Spinal cord (tissue), 10 donors: ENCODE results near the gene UVSSA. TPM values are rescaled to one million over a fixed set of nuclear protein-coding genes. Genes with fewer than 3 reads are reported as not detected.
A peak's percentile ranks its signal among the peaks of the same experiment; 100 is the strongest.

Experiments used
- DNase-seq, 6 donors: peaks; one replicate each; pipeline versions ENCODE4 v3.0.0 to v3.0.0-alpha.2; 2013 to 2015; ENCODE audit warnings: low spot score in 6 of 6, low read depth in 4 of 6
- H3K27ac ChIP-seq: one replicate; pipeline ENCODE4 v1.5.1; 2013; ENCODE audit warnings: low read depth, low read length, control low read depth
- H3K27me3 ChIP-seq: one replicate; pipeline ENCODE4 v1.6.1; 2013; ENCODE audit warnings: low read length; ENCODE audit not compliant: control insufficient read depth, insufficient read depth
- H3K36me3 ChIP-seq: one replicate; pipeline ENCODE4 v1.6.1; 2013; ENCODE audit warnings: low read length; ENCODE audit not compliant: control insufficient read depth, insufficient read depth
- H3K4me1 ChIP-seq: one replicate; pipeline ENCODE4 v1.6.1; 2013; ENCODE audit warnings: low read length; ENCODE audit not compliant: control insufficient read depth, insufficient read depth
- H3K4me3 ChIP-seq: one replicate; pipeline ENCODE4 v1.5.1; 2013; ENCODE audit warnings: low read depth, low read length, control low read depth
- H3K9me3 ChIP-seq: one replicate; pipeline ENCODE4 v1.6.1; 2013; ENCODE audit warnings: low read length; ENCODE audit not compliant: control insufficient read depth, insufficient read depth
- WGBS: methylation state at CpG from one replicate; pipeline ENCODE4 v1.1.5; 2013; ENCODE audit warnings: missing lambda C conversion rate; ENCODE audit not compliant: insufficient coverage; 5-methylcytosine and 5-hydroxymethylcytosine counted together
- polyA plus RNA-seq, 2 donors: library from polyadenylated mRNA; unstranded; fragments of 120-200 nt; gene quantifications; one replicate each; pipeline ENCODE4 v1.2.1, GENCODE V29; 2013; ENCODE audit not compliant: insufficient read length in 2 of 2
- total RNA-seq, 2 donors: library from RNA; depleted of rRNA in 1 of 2; stranded (reverse); fragments of 120-200 nt in 1 of 2; fragments of >200 nt in 1 of 2; gene quantifications; one replicate each; pipeline versions ENCODE4 v1.2.3 to v1.2.4, GENCODE V29; 2013 to 2014
- donor health status: healthy.

Gene UVSSA
- total and polyA plus RNA-seq, 4 donors: 7.5 to 27.7 (median 17.1) TPM

DNA sequence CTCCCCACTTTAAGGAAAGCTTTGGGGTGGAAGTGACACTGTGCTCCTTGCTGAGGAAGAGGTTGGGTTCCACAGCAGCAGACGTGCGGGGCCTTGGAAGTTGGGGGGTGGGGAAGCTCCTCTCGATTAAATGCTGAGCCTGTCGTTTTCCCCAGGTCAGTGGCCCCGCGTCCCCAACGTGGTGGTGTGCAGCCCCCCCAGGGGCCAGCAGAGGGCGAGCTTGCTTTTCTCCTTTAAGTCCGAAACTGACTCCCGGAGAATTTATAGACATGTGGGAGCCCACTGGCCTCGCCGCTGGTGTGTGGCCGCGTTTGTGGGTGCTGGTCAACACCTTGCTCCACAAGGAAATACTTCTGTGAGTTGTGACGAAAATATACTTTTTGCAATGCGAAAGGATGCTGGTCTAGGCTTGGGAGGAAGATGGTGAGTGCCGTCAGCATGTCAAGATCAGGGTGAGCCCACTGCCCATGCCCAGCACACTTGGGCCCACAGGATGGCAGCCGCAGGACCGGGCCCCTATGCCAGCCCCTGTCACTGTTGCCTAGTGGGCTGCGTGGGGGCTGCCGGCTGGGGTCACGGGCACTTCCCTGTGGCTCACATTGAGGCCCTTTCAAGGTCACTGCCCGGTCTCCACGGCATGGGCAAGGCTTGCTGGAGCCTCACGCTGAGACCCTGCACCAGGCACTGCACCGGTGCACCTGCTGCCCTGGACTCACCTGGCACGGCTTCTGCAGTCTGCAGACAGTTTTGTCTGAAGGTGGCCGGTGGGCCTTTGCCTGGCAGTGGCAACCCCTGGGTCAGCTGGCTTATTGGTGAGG, 9.4 kb downstream of the UVSSA start:
- H3K27ac ChIP-seq: no peak overlapping the region
- H3K9me3 ChIP-seq: no peaks in the 10 kb centered on the region
- peak in 4 of 6 donors; percentile 35 to 88 (median 56) for DNase-seq
- WGBS: 51% methylated on average over 28 of the region's 28 CpGs
- H3K4me3 ChIP-seq: no peak overlapping the region
- peaks cover 51% of the 10 kb centered on the region for H3K4me1 ChIP-seq
- no peaks in the 10 kb centered on the region for H3K27me3 ChIP-seq
- peaks cover 92% of the 10 kb centered on the region for H3K36me3 ChIP-seq

DNA sequence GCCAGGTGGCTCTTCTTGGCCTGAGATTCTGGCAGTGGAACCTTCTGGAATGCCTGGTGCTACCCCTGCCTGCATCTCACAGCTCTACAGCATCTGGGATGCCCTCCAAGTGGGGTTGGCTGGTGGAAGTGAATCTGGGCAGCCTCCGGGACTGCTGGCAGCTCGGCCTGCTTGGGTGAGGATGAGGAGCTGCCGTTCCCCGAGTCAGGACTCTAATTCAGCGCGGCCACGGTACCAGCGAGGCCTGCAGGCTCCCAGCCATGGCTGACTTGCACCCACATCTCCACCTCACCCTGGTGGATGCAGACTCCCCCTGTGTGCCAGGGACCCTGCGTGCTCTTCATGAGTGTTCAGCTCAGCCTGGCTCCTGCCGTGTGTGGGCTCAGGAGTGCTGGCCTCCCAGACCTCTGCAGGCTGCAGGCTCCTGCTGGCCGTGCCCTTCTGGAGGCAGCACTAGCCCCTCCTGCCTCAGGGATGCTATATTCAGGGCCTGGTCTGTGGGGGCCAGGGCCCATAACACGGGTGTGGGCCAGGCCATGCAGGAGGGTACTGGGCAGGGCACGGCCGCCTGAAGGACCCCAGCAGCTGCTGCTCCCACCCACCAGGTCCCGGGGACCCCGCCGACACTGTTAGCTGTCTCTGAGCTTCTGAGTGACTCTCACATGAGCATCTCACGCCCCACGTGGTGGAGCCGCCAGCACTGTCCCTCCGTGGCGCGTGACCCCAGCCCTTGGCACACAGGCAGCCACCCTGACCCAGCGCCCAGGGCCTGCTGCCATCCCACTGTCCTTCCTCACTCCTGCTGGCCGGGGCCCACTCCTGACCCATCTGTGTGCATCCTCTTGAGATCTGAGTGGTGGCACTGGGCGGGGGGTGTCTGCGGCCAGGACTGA, 10.6 kb downstream of the UVSSA start:
- peaks cover 89% of the 10 kb centered on the region for H3K36me3 ChIP-seq

DNA sequence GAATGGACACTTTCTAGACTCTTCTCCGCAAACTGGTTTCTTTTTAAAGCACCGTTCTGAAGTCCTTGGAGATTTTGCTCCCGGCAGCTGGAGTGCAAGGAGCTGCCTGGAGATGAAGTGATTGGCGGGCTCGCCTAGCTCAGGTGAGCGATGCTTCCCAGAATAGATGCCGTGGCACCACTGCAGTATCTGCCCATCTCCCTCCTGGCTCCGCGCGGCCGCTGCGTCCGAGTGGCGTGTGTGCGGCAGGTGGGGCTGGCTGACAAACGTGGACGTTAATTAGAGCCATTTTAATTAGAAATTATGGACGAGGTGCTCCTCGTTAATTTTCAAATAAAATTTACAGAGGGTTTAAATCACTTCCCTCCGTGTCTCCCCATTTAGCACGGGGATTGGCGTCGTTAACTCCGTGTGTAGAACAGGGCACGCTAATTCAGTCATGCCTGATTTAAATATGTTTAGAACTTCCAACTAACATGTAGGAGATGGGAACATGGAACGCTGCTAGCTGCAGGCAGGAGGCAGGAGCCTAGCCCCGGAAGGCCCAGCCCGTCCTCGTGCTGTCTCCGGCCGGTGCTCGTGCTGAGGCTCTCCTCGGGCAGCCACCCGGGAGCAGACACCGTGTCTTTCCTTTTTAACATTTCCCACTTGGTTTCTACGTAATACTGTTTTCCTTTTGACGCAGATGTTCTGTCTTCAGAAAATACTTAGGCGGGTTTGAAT, 11.6 kb downstream of the UVSSA start:
- 72% methylated on average over 29 of the region's 38 CpGs for WGBS
- Histone ChIP-seq H3K4me1 (peaks cover 50% of the 10 kb centered on the region), H3K27ac (no peak overlapping the region), H3K27me3 (no peaks in the 10 kb centered on the region), H3K9me3 (no peaks in the 10 kb centered on the region), H3K4me3 (no peak overlapping the region), H3K36me3 (peaks cover 84% of the 10 kb centered on the region)
- DNase-seq: peak in 1 of 6 donors; percentile 47

More for the DNA sequence above, 10.6 kb downstream of the UVSSA start:
- Histone ChIP-seq H3K4me1 (peaks cover 47% of the 10 kb centered on the region), H3K27ac (no peak overlapping the region), H3K9me3 (no peaks in the 10 kb centered on the region), H3K27me3 (no peaks in the 10 kb centered on the region), H3K4me3 (no peak overlapping the region)
- DNase-seq: peak in 2 of 6 donors; percentile 49 to 78
- 82% methylated on average over 27 of the region's 27 CpGs for WGBS

DNA sequence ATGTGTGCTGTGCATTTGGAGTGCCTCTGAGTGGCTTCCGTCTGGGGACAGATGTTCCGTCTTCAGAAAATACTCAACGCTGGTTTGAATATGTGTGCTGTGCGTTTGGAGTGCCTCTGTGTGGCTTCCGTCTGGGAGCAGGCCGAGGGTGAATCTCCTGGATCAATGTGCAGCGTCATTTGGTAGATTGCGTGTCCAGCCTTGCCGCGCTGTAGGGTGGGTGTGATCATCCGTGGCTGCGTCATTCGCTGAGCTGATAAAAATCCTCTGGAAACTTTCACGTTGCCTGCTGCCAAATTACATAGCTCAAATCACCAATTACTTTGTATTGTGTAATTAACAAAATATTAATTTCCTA, 12.1 kb downstream of the UVSSA start:
- DNase-seq: peak in 2 of 6 donors; percentile 18 to 72
- Histone ChIP-seq H3K9me3 (no peaks in the 10 kb centered on the region), H3K4me3 (no peak overlapping the region), H3K27ac (no peak overlapping the region), H3K4me1 (peaks cover 50% of the 10 kb centered on the region), H3K27me3 (no peaks in the 10 kb centered on the region), H3K36me3 (peaks cover 79% of the 10 kb centered on the region)
- WGBS: 71% methylated on average over 7 of the region's 14 CpGs

DNA sequence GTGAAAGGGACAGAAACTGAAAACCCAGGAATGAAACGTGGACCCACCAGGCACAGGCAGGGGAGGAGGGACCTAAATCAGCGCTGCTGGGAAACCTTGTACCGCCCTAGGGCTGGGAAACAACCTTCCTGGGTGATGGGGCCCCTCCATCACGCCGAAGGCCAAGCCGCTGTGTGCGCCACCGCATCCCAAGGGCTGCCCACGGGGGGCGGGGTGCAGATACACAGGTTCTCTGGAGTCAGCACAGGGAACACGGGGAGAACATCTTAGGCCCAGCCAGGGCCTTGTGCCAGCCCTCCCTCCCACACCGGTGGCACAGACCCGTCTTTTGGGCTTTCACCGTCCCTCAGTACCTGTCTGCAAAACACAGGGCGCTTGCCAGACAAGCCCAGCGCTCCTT, 13.0 kb downstream of the UVSSA start:
- Histone ChIP-seq H3K9me3 (no peaks in the 10 kb centered on the region), H3K4me3 (no peak overlapping the region), H3K27me3 (no peaks in the 10 kb centered on the region), H3K4me1 (peaks cover 50% of the 10 kb centered on the region), H3K27ac (no peak overlapping the region), H3K36me3 (peaks cover 76% of the 10 kb centered on the region)
- DNase-seq: no peak
- 90% methylated on average over 16 of the region's 16 CpGs for WGBS

DNA sequence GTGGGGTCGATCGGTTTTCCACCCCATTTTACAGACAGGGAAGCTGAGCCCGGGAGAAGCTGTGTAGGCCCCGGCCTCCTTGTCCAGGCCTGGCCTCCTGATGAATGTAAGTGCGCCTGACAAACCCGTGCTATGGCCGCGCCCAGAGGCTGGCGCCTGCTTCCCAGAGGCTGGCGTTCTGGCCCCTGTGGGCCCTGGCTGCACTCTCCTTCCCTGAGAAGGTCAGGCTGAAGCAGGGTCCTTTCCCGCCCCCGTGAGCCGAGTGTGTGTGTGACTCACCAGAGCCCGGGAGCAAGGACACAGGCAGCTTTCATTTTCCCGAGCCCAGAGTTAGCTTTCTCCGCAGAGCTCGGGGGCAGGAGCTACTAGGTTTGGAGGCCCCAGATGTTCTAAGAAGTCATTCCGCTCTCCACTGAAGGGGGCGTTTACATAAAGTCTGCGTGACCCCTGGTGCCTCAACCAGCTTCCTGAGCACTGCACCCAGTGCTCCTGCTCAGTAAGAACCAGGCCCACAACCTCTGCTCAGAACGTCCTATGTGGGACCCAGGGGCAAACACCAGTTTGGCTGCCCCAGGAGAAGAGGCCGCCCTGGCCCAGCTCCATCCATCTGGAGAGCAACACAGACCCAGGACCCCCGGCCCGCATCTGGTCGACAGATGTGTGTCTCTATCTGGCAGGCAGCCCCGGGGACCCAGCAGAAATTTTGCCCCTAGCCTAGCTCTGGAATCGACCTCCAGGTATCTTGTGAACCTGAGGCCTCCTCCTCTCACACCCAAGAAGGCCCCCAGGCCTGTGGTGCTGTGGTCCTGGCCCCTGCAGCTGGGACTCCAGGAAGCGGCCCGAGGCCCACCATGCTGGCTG, 13.6 kb downstream of the UVSSA start:
- Histone ChIP-seq H3K9me3 (no peaks in the 10 kb centered on the region), H3K27ac (no peak overlapping the region), H3K27me3 (no peaks in the 10 kb centered on the region), H3K4me3 (no peak overlapping the region), H3K36me3 (peaks cover 73% of the 10 kb centered on the region), H3K4me1 (peaks cover 50% of the 10 kb centered on the region)
- no peak for DNase-seq
- 90% methylated on average over 29 of the region's 29 CpGs for WGBS

DNA sequence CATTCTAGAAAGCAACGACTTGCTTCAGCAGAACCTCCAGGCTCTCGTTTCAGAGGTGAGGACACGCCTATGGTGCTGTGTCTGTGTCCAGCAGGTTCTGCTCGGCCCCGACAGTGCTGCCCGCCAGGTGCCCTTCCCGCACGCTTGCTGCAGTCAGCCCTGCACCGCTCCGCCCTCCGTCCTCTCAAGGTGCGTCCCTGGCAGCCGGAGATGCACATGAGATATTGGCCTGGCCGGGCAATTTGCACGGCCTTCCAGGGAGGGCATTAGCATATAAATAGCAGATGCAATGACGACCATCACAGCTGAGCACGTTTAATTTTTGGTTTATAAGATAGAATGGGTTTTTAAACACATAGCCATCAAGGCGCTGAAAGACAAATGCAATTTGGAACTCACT, 14.4 kb downstream of the UVSSA start:
- H3K27ac ChIP-seq: no peak overlapping the region
- peak in 1 of 6 donors; percentile 80 for DNase-seq
- H3K4me1 ChIP-seq: peaks cover 45% of the 10 kb centered on the region
- no peaks in the 10 kb centered on the region for H3K27me3 ChIP-seq
- 72% methylated on average over 13 of the region's 18 CpGs for WGBS
- H3K9me3 ChIP-seq: no peaks in the 10 kb centered on the region
- H3K36me3 ChIP-seq: peaks cover 73% of the 10 kb centered on the region
- H3K4me3 ChIP-seq: no peak overlapping the region

DNA sequence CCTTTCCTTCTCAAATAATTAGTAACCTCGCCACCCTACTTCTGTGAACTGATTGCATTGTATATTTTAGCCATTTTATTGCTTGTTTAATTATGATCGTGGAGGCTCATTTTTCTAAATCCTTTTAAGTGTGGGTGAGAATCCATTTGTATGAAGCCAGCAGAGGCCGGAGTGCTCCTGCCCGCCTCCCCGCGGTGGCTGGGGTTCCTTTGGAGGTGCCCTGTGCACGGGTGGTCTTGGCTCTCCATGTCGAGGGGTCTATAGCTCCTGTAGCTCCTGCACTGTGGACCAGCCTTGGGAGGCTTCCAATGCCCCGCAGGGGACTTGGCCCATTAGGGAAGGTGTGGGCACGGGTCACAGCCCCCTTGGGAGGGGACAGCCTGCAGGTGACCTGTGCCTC, 15.0 kb downstream of the UVSSA start:
- DNase-seq: no peak
- no peak overlapping the region for H3K4me3 ChIP-seq
- H3K9me3 ChIP-seq: no peaks in the 10 kb centered on the region
- peaks cover 73% of the 10 kb centered on the region for H3K36me3 ChIP-seq
- H3K27ac ChIP-seq: no peak overlapping the region
- 73% methylated on average over 9 of the region's 10 CpGs for WGBS
- peaks cover 43% of the 10 kb centered on the region for H3K4me1 ChIP-seq
- no peaks in the 10 kb centered on the region for H3K27me3 ChIP-seq

DNA sequence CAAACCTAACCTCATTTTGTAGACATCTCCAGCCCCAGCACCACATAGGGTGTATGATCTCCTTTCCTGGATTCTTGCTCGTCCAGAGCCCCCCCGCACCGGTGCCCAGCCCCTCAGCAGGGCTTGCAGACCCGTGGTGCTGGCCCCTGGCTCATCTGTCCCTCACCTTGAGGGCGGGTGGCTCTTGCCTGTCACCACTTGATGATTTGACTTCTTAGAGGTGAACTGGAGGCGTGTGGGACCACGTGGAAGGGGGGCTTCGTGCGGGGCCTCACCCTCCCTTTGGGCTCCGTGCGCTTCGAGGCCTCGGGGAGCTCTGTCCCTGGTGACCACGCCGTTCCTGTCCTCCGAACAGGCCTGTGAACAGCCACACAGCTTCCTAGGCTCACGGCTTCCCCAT, 15.5 kb downstream of the UVSSA start:
- no peak for DNase-seq
- no peak overlapping the region for H3K27ac ChIP-seq
- no peaks in the 10 kb centered on the region for H3K27me3 ChIP-seq
- WGBS: 96% methylated on average over 17 of the region's 17 CpGs
- H3K9me3 ChIP-seq: no peaks in the 10 kb centered on the region
- no peak overlapping the region for H3K4me3 ChIP-seq
- peaks cover 73% of the 10 kb centered on the region for H3K36me3 ChIP-seq
- H3K4me1 ChIP-seq: peaks cover 38% of the 10 kb centered on the region
